ENCODE results near the gene ANO4. TPM values are rescaled to one million over a fixed set of nuclear protein-coding genes. Genes with fewer than 3 reads are reported as not detected.
"Not testable (repeated sequence)": the region's sequence is repeated elsewhere in the genome, so short reads cannot be mapped to it uniquely, and the experiment has no call there.

Gene ANO4
- total RNA-seq, 1 donor from 2014 or later, result not detected

- Histone ChIP-seq H3K4me3 (no peak overlapping the region), H3K27me3 (ENCODE audit: low read depth) (no peaks in the 10 kb centered on the region), H3K4me1 (no peaks in the 10 kb centered on the region), H3K27ac (replicated peaks) (no peak overlapping the region), H3K36me3 (no peaks in the 10 kb centered on the region), H3K9me3 (replicated peaks) (peaks cover 3% of the 10 kb centered on the region)
- DNase-seq, result no peak
- TF ChIP-seq, protein P1, sequence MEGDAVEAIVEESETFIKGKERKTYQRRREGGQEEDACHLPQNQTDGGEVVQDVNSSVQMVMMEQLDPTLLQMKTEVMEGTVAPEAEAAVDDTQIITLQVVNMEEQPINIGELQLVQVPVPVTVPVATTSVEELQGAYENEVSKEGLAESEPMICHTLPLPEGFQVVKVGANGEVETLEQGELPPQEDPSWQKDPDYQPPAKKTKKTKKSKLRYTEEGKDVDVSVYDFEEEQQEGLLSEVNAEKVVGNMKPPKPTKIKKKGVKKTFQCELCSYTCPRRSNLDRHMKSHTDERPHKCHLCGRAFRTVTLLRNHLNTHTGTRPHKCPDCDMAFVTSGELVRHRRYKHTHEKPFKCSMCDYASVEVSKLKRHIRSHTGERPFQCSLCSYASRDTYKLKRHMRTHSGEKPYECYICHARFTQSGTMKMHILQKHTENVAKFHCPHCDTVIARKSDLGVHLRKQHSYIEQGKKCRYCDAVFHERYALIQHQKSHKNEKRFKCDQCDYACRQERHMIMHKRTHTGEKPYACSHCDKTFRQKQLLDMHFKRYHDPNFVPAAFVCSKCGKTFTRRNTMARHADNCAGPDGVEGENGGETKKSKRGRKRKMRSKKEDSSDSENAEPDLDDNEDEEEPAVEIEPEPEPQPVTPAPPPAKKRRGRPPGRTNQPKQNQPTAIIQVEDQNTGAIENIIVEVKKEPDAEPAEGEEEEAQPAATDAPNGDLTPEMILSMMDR (IDR thresholded peaks at IDR 0.05; ENCODE audit: borderline replicate concordance), result no peak
- intact Hi-C loops (cut with micrococcal nuclease), result no loop called here
Measured at GRCh38 chr12:101050631-101051030, 256.1 kb downstream of the ANO4 start.

- intact Hi-C loops (cut with micrococcal nuclease), result no loop called here
- TF ChIP-seq, protein P1 (IDR thresholded peaks at IDR 0.05; ENCODE audit: borderline replicate concordance), result no peak
- no peak overlapping the region for H3K4me3 ChIP-seq
Measured at GRCh38 chr12:101051151-101051550, 256.6 kb downstream of the ANO4 start.

DNA sequence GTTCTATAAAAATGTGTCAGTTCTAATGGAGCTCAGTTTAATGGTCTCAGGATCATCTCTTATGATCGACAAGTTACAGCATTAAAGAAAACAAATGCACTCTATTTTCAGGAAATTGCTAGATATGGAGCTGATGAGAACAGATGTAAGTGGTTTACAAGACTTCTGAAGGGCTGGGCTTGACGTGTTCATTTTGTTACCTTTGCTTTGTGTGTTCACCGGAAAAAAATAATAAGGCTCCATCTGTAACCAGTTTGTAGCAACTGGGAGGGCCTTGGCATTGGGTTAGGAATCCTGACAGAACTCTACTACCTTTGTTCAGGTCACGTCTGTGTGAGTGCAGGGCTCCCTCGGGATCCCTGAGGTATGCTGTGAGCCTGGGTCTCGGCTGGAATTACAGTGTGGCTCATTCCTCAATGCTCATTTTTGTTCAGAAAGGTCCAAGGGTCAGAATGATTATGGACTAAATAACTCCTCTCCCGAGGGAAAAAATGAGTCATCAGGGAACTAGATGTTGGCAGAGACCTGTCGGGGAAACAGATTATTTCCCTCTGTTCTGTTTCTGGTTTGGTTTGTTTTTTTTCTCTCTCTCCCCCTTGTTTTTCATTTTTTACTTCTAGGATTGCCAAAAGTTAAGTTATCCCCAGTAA lies 257.4 kb downstream of the ANO4 start:
- DNase-seq, result no peak
- intact Hi-C loops (cut with micrococcal nuclease), result no loop called here
- Histone ChIP-seq H3K4me3 (no peak overlapping the region), H3K27me3 (ENCODE audit: low read depth) (no peaks in the 10 kb centered on the region), H3K36me3 (no peaks in the 10 kb centered on the region), H3K27ac (replicated peaks) (no peak overlapping the region), H3K9me3 (replicated peaks) (peaks cover 7% of the 10 kb centered on the region), H3K4me1 (no peaks in the 10 kb centered on the region)
- TF ChIP-seq, protein P1 (IDR thresholded peaks at IDR 0.05; ENCODE audit: borderline replicate concordance), result no peak

More at GRCh38 chr12:101051151-101051550, 256.6 kb downstream of the ANO4 start:
- no peaks in the 10 kb centered on the region for H3K36me3 ChIP-seq
- DNase-seq, result no peak
- no peaks in the 10 kb centered on the region for H3K27me3 ChIP-seq (ENCODE audit: low read depth)
- H3K4me1 ChIP-seq, result no peaks in the 10 kb centered on the region
- no peak overlapping the region for H3K27ac ChIP-seq (replicated peaks)
- H3K9me3 ChIP-seq (replicated peaks), result peaks cover 3% of the 10 kb centered on the region

GRCh38 chr12:101053203-101053602 lies 258.6 kb downstream of the ANO4 start:
- no peak overlapping the region for H3K27ac ChIP-seq (replicated peaks)
- TF ChIP-seq, protein P1 (IDR thresholded peaks at IDR 0.05; ENCODE audit: borderline replicate concordance), result no peak

DNA sequence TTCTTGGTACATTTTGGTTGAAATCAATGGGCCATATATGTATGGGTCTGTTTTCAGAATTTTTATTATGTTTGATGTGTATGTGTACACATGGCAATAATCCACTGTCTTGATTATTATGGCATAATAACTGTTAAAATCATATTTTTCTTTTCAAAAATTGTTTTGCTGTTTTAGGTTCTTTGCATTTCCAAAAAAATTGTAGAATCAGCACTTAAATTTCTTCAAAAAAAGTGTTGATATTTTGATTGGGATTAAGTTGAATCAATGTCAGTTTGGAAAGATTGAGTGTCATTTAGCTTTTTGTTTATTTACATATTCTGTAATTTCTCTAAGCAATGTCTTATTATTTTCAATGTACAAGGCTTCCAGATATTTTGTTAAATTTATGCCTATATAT lies 261.4 kb downstream of the ANO4 start:
- TF ChIP-seq, protein P1 (IDR thresholded peaks at IDR 0.05; ENCODE audit: borderline replicate concordance), result no peak
- no peak for DNase-seq
- Histone ChIP-seq H3K4me1 (no peaks in the 10 kb centered on the region), H3K36me3 (no peaks in the 10 kb centered on the region), H3K27ac (replicated peaks) (no peak overlapping the region), H3K4me3 (no peak overlapping the region), H3K27me3 (ENCODE audit: low read depth) (no peaks in the 10 kb centered on the region), H3K9me3 (replicated peaks) (peaks cover 25% of the 10 kb centered on the region)
- intact Hi-C loops (cut with micrococcal nuclease), result no loop called here

More at GRCh38 chr12:101053203-101053602, 258.6 kb downstream of the ANO4 start:
- H3K9me3 ChIP-seq (replicated peaks), result peaks cover 17% of the 10 kb centered on the region
- H3K36me3 ChIP-seq, result no peaks in the 10 kb centered on the region
- H3K27me3 ChIP-seq (ENCODE audit: low read depth), result no peaks in the 10 kb centered on the region
- intact Hi-C loops (cut with micrococcal nuclease), result no loop called here
- no peaks in the 10 kb centered on the region for H3K4me1 ChIP-seq
- H3K4me3 ChIP-seq, result no peak overlapping the region
- DNase-seq, result no peak

- H3K4me3 ChIP-seq, DNase-seq: not testable (repeated sequence)
Measured at GRCh38 chr12:101062508-101062907, 267.9 kb downstream of the ANO4 start.

More at GRCh38 chr12:101062508-101062907, 267.9 kb downstream of the ANO4 start:
- H3K27ac ChIP-seq (replicated peaks); H3K4me1 ChIP-seq; H3K27me3 ChIP-seq (ENCODE audit: low read depth); intact Hi-C loops (cut with micrococcal nuclease); H3K36me3 ChIP-seq: not testable (repeated sequence)
- peaks cover 23% of the 10 kb centered on the region for H3K9me3 ChIP-seq (replicated peaks)
